Cardiac muscle cell (in vitro differentiated cells and primary cell): Measurements from ENCODE around the gene TM4SF1. TPM values are rescaled to one million over a fixed set of nuclear protein-coding genes. Genes with fewer than 3 reads are reported as not detected.

Source experiments
- polyA plus RNA-seq: library from polyadenylated mRNA; unstranded; fragments of >200 nt; fragmentation: Nextera tagmentation; extraction: Ambion mirVana; gene quantifications from 2 replicates; pipeline ENCODE4 v1.2.1, GENCODE V29; 2016
- total RNA-seq: library from RNA; depleted of rRNA; stranded (reverse); fragments of >200 nt; gene quantifications from 2 replicates; pipeline ENCODE4 v1.2.3, GENCODE V29; 2016

The TM4SF1 gene
- total and polyA plus RNA-seq, 2 experiments from 2014 or later, result 0.80 to 1.7 TPM

Other genes starting within 250 kb of the TM4SF1 start
- 9.5 and 13.0 TPM in 2 replicates for gene HPS3, start 248.0 kb downstream of the TM4SF1 start, total RNA-seq
- gene HPS3, start 248.0 kb downstream of the TM4SF1 start, polyA plus RNA-seq, result 12.9 and 13.3 TPM in 2 replicates
- 0.12 TPM in 1 of 2 replicates, not detected in the other for gene CP, start 155.8 kb downstream of the TM4SF1 start, total RNA-seq
- not detected in 2 replicates for gene CP, start 155.8 kb downstream of the TM4SF1 start, polyA plus RNA-seq
- gene TM4SF18, start 44.0 kb downstream of the TM4SF1 start, total RNA-seq, result 0.33 TPM in 1 of 2 replicates, not detected in the other
- gene TM4SF18, start 44.0 kb downstream of the TM4SF1 start, polyA plus RNA-seq, result not detected in 2 replicates
- not detected in 2 replicates for gene TM4SF4, start 97.0 kb upstream of the TM4SF1 start, total RNA-seq
- gene TM4SF4, start 97.0 kb upstream of the TM4SF1 start, polyA plus RNA-seq, result 0.46 TPM in 1 of 2 replicates, not detected in the other